HCT116 (cell line): ENCODE measurements around the gene DENND5B. TPM values are rescaled to one million over a fixed set of nuclear protein-coding genes. Genes with fewer than 3 reads are reported as not detected.

Experiments
- ATAC-seq: fragments of 200-7000 bp; cut with Tn5 transposase; 2 replicates; pipeline ENCODE4 v1.9.1; 2020; ENCODE audit warnings: mild to moderate bottlenecking, moderate library complexity
- BruUV-seq: library from RNA; stranded (reverse); fragments of 400-500 nt; replicated peaks from 2 replicates; lab custom pipeline; 2021; lab: Mats Ljungman, UMichigan
- CTCF ChIA-PET: fragments of 300-600 bp; sonication (Branson Sonifier 250); formaldehyde crosslinking; loops from one replicate; lab custom pipeline; 2021; ENCODE audit warnings: antibody characterized with exemption; lab: Charles Lee
- POLR2A ChIA-PET: fragments of 300-600, 350-600 bp; sonication (Branson Sonifier 250); formaldehyde crosslinking; loops from one replicate; lab custom pipeline; 2021; ENCODE audit warnings: antibody characterized with exemption; lab: Charles Lee
- RAD21 ChIA-PET, 2 experiments: fragments of 300-600 bp; sonication (Branson Sonifier 250); formaldehyde crosslinking; loops; one replicate each; lab custom pipeline; 2023; ENCODE audit warnings: low total read pairs in 2 of 2; ENCODE audit not compliant: uncharacterized antibody in 2 of 2, unreplicated experiment in 2 of 2, low non-redundant PET in 1 of 2; lab: Charles Lee
- DNase-seq: peaks from one replicate; pipeline ENCODE4 v3.0.0-alpha.2; 2010; ENCODE audit warnings: low read depth, low spot score
- H2AFZ ChIP-seq: fragments of 200-600 bp; shearing (Covaris generic), sonication (generic); 2 replicates; pipeline ENCODE4 v1.6.1; 2017; ENCODE audit warnings: low read depth, mixed run types, mixed read lengths, antibody characterized with exemption, low read length; ENCODE audit not compliant: poor library complexity, severe bottlenecking
- H3K27ac ChIP-seq: 2 replicates; pipeline ENCODE4 v1.5.1; 2012; ENCODE audit warnings: low read depth, low read length
- H3K27me3 ChIP-seq: fragments of 200-600 bp; sonication (generic); 2 replicates; pipeline ENCODE4 v1.6.1; 2016; ENCODE audit warnings: mixed run types, low read length, mixed read lengths; ENCODE audit not compliant: insufficient read depth
- H3K36me3 ChIP-seq, 2 experiments: fragments of 200-500 bp in 1 of 2; fragments of 200-600 bp in 1 of 2; sonication (Bioruptor generic) in 1 of 2; sonication (generic) in 1 of 2; 2 replicates each; pipeline versions ENCODE4 v1.5.1 to v1.6.1; 2014 to 2016; ENCODE audit warnings: low read length in 2 of 2, inconsistent platforms in 1 of 2, mixed read lengths in 1 of 2, mixed run types in 1 of 2; ENCODE audit not compliant: insufficient read depth in 2 of 2, control insufficient read depth in 1 of 2
- H3K4me1 ChIP-seq, 2 experiments: fragments of 200-600 bp in 1 of 2; sonication (generic) in 1 of 2; 2 replicates each; pipeline versions ENCODE4 v1.5.1 to v1.6.1; 2012 to 2017; ENCODE audit warnings: low read length in 2 of 2, inconsistent platforms in 1 of 2, mild to moderate bottlenecking in 1 of 2, mixed read lengths in 1 of 2, mixed run types in 1 of 2, moderate library complexity in 1 of 2; ENCODE audit not compliant: insufficient read depth in 2 of 2, control insufficient read depth in 1 of 2
- H3K4me2 ChIP-seq: fragments of 200-600 bp; sonication (generic); 2 replicates; pipeline ENCODE4 v1.6.1; 2017; ENCODE audit warnings: mixed run types, low read length, mixed read lengths
- H3K4me3 ChIP-seq, 2 experiments: fragments of 200-600 bp in 1 of 2; sonication (generic) in 1 of 2; replicated peaks in 1 of 2; 2 replicates each; pipeline ENCODE4 v1.5.1; 2011 to 2016; ENCODE audit warnings: low read length in 2 of 2, control low read depth in 1 of 2, low read depth in 1 of 2, mild to moderate bottlenecking in 1 of 2, mixed read lengths in 1 of 2, mixed run types in 1 of 2
- H3K79me2 ChIP-seq: fragments of 200-600 bp; sonication (generic); 2 replicates; pipeline ENCODE4 v1.6.1; 2017; ENCODE audit warnings: mild to moderate bottlenecking, mixed run types, low read length, moderate library complexity, mixed read lengths; ENCODE audit not compliant: insufficient read depth
- H3K9ac ChIP-seq: fragments of 200-600 bp; sonication (generic); 2 replicates; pipeline ENCODE4 v1.6.1; 2016; ENCODE audit warnings: low read length, mixed read lengths
- H3K9me2 ChIP-seq: fragments of 200-600 bp; sonication (generic), shearing (Covaris generic); 2 replicates; pipeline ENCODE4 v1.6.1; 2017; ENCODE audit warnings: mixed run types, mild to moderate bottlenecking, moderate library complexity; ENCODE audit not compliant: insufficient read depth
- H3K9me3 ChIP-seq, 2 experiments: fragments of 200-500 bp in 1 of 2; fragments of 200-600 bp in 1 of 2; sonication (Bioruptor generic) in 1 of 2; sonication (generic) in 1 of 2; 2 replicates each; pipeline ENCODE4 v1.6.1; 2014 to 2017; ENCODE audit warnings: low read length in 2 of 2, mixed read lengths in 2 of 2, inconsistent platforms in 1 of 2, low read depth in 1 of 2, mild to moderate bottlenecking in 1 of 2, mixed run types in 1 of 2, moderate library complexity in 1 of 2; ENCODE audit not compliant: control insufficient read depth in 1 of 2, insufficient read depth in 1 of 2
- H4K20me1 ChIP-seq: fragments of 200-600 bp; sonication (generic), shearing (Covaris generic); 2 replicates; pipeline ENCODE4 v1.6.1; 2017; ENCODE audit warnings: mixed run types, mild to moderate bottlenecking, moderate library complexity; ENCODE audit not compliant: insufficient read depth
- CTCF ChIP-seq, 3 experiments: fragments of 200-600 bp in 1 of 3; sonication (generic) in 1 of 3; IDR thresholded peaks in 2 of 3; conservative IDR thresholded peaks in 1 of 3; 2 replicates each; pipeline ENCODE4 v1.5.1; 2012 to 2017; ENCODE audit warnings: low read depth in 2 of 3, low read length in 2 of 3, antibody characterized with exemption in 1 of 3, borderline replicate concordance in 1 of 3, control low read depth in 1 of 3, mild to moderate bottlenecking in 1 of 3, mixed read lengths in 1 of 3, mixed run types in 1 of 3, moderate library complexity in 1 of 3; ENCODE audit not compliant: insufficient read depth in 1 of 3
- EGR1 ChIP-seq: IDR thresholded peaks from 2 replicates; pipeline ENCODE4 v1.6.1; 2012; ENCODE audit warnings: low read depth
- ELF1 ChIP-seq: IDR thresholded peaks from 2 replicates; pipeline ENCODE4 v1.6.1; 2012; ENCODE audit warnings: low read depth, borderline replicate concordance
- EZH2 ChIP-seq: fragments of 200-600 bp; sonication (generic); IDR thresholded peaks from 2 replicates; pipeline ENCODE4 v1.6.1; 2017; ENCODE audit warnings: antibody characterized with exemption, mixed run types
- EZH2phosphoT487 ChIP-seq: fragments of 200-600 bp; IDR thresholded peaks from 2 replicates; pipeline ENCODE4 v1.6.1; 2018; ENCODE audit warnings: antibody characterized with exemption, borderline replicate concordance
- FOSL1 ChIP-seq: IDR thresholded peaks from 2 replicates; pipeline ENCODE4 v1.6.1; 2012; ENCODE audit warnings: low read depth
- JUND ChIP-seq: IDR thresholded peaks from 2 replicates; pipeline ENCODE4 v1.6.1; 2012
- MAX ChIP-seq: IDR thresholded peaks from 2 replicates; pipeline ENCODE4 v1.6.1; 2012
- RAD21 ChIP-seq: IDR thresholded peaks from 2 replicates; pipeline ENCODE4 v1.6.1; 2012; ENCODE audit warnings: low read depth, mild to moderate bottlenecking
- REST ChIP-seq: IDR thresholded peaks from 2 replicates; pipeline ENCODE4 v1.6.1; 2012; ENCODE audit warnings: low read depth
- SP1 ChIP-seq: IDR thresholded peaks from 2 replicates; pipeline ENCODE4 v1.6.1; 2012; ENCODE audit warnings: low read depth
- SRF ChIP-seq: IDR thresholded peaks from 2 replicates; pipeline ENCODE4 v1.6.1; 2012; ENCODE audit warnings: low read depth
- YY1 ChIP-seq: IDR thresholded peaks from 2 replicates; pipeline ENCODE4 v1.6.1; 2011; ENCODE audit warnings: low read length, low read depth, moderate library complexity, mild to moderate bottlenecking; ENCODE audit not compliant: insufficient replicate concordance; ENCODE audit errors: extremely low read depth
- ZNF274 ChIP-seq: fragments of 200-500 bp; sonication (Bioruptor generic); IDR thresholded peaks from 2 replicates; pipeline ENCODE4 v1.6.1; 2014; ENCODE audit warnings: mild to moderate bottlenecking, low read depth, low read length, inconsistent platforms
- intact Hi-C: fragments of 100-400 bp; cut with micrococcal nuclease; formaldehyde crosslinking; loops from 2 replicates; pipeline ENCODE4 v1.10.0; 2022
- total RNA-seq: library from RNA; stranded (reverse); gene quantifications from one replicate; pipeline ENCODE4 v1.2.1, GENCODE V29; 2021; ENCODE audit not compliant: unreplicated experiment

DENND5B gene
- total RNA-seq, 1 experiment from 2014 or later, result 19.2 TPM

GRCh38 chr12:31478898-31479297 is 112.0 kb downstream of the DENND5B start:
- Histone ChIP-seq H3K9ac (no peak overlapping the region), H3K36me3 (no peaks in the 10 kb centered on the region)
- TF ChIP-seq ELF1 (no peak), ZNF274 (no peak), SRF (no peak), SP1 (no peak), REST (no peak), FOSL1 (no peak), JUND (no peak), YY1 (no peak), CTCF (IDR thresholded peaks at IDR 0.05 in 2 of 3, conservative IDR thresholded peaks at IDR 0.05 in 1 of 3; ENCODE audit: borderline replicate concordance in 1 of 3, insufficient read depth in 1 of 3, low read depth in 2 of 3, low read length in 2 of 3) (no peak), EZH2phosphoT487 (no peak), EZH2 (no peak), MAX (no peak), RAD21 (no peak), EGR1 (no peak)
- TF ChIP-seq, all 23 proteins: peak for 0
- RAD21 ChIA-PET, result no interaction called here
- POLR2A ChIA-PET, result no interaction called here
- Histone ChIP-seq H3K4me2 (no peak overlapping the region), H3K79me2 (no peaks in the 10 kb centered on the region; the same call in 1 of the 2 replicates), H3K4me3 (no peak overlapping the region), H3K27me3 (no peaks in the 10 kb centered on the region), H3K9me3 (no peaks in the 10 kb centered on the region), H3K9me2 (no peaks in the 10 kb centered on the region), H3K4me1 (peaks cover 41 to 48% of the 10 kb centered on the region in 2 experiments), H2AFZ (no peak overlapping the region), H3K27ac (no peak overlapping the region), H4K20me1 (no peaks in the 10 kb centered on the region)
- CTCF ChIA-PET, result no interaction called here
- ATAC-seq, result no peak
- intact Hi-C loops, result no loop called here
- DNase-seq, result no peak
- BruUV-seq, result no TSS peak
